Activated naive CD8-positive, alpha-beta T cell treated with anti-CD3 and anti-CD28 coated beads, Interleukin-2, amount 50 U/mL, for 16 hours (primary cell): Measurements from ENCODE around the gene THAP3.
A peak's percentile ranks its signal among the peaks of the same experiment; 100 is the strongest.
"Not testable (repeated sequence)": the region's sequence is repeated elsewhere in the genome, so short reads cannot be mapped to it uniquely, and the experiment has no call there.

Experiments
- DNase-seq: peaks from one replicate; pipeline ENCODE4 v3.0.0-alpha.2; 2020; ENCODE audit warnings: low read depth, low spot score

The THAP3 gene

DNA sequence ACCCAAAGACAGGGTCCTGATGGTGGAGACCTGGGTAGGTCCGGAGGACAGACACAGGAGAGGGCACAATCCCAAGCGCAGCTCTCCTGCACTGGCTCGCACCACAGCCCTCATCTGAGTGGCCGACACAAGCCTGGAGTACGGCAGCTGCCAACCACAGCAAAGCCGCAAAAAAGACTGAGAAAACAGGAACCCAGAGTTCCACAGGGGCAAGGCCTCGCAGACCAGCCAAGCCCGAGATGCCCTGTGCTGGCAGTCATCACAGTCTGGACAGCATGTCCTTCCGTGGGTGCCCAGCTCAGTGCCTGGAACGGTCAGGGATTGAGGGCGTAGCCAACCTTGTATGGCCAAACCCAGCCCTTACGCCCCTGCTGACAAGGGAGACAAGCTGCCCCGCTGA lies 33.4 kb upstream of the THAP3 start:
- no peak for DNase-seq

- DNase-seq, result no peak
Observed at GRCh38 chr1:6591644-6592043, 33.0 kb upstream of the THAP3 start.

DNA sequence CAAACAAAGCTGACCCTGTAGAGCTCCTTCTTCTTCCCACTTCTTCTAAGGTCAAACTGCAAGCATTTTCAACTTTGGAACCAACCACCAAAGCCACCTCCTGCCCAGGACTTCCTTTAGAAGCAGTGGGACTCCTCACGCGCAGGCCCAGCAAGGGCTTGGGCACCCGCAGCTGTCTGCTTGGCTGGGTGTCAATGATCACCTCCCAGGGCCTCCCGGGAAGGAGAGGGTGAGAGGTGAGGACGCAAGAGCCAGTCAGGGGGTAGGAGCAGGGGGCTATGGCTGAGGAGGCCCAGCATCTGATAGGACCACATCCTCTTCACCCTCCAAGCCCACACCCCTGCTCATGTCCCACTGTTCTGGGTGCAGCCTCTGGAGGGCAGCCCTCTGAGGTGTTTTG lies 32.2 kb upstream of the THAP3 start:
- no peak for DNase-seq

- no peak for DNase-seq
Observed at GRCh38 chr1:6592865-6593593, 31.6 kb upstream of the THAP3 start.

- DNase-seq, result no peak
Observed at GRCh38 chr1:6593810-6594209, 30.9 kb upstream of the THAP3 start.

- DNase-seq, result no peak
Observed at GRCh38 chr1:6594977-6595740, 29.5 kb upstream of the THAP3 start.

DNA sequence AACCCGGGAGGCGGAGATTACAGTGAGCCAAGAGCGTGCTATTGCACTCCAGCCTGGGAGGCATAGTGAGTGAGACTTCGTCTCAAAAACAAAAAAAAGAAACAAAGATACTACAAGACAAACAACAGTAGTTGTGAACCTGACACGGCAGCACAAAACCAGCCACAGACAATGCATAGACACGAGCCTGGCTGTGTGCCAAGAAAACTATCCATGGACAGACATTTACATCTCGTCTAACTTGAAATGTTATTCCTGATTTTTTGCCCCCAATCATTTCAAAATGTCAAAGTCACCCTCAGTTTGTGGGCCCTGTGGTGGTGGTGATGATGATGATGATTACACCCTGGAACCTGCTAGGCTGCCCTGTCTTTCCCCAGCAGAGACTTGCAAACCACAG lies 28.3 kb upstream of the THAP3 start:
- no peak for DNase-seq

DNA sequence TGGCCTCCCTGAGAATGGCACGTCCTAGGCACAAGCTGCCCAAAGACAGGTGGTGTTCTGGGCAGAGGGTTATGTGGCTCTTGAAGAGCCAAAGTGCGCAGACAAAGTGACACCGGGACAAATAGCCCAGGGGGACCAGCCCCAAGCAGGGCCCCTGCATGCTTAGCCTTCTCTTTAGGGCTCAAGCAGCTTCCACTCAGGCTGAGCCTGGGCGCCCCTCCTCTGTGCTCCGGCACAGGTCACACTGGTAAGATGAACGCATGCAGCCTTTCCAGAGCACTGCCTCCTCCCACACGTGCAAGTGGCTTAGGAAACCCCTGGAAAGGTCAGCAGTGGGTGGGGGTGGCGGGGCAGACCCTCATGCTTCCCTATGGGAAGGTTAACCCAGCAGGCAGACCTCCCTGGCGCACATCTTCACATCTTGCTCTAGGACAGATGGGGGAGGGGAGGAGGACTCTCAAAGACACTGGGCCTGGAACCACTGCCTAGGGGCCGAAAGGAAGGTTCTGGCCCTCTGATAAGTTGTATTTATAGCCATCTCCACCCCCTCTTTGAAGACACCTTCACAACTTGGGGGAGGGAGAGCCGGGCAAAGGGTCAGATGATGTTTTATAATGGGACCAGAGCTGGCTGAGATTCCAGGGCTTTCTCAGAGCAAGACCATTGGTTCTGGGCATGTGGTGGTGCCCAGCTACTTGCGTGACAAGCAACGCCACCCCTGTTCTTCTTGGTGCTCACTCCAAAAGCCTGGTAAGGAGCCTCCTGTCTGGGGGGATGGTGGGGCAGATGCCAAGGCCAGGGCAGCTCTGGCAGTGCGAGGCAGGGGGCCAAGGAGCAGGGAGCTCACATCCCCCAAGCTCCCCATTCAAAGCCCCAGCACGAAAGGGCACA lies 27.5 kb upstream of the THAP3 start:
- DNase-seq, result no peak

DNA sequence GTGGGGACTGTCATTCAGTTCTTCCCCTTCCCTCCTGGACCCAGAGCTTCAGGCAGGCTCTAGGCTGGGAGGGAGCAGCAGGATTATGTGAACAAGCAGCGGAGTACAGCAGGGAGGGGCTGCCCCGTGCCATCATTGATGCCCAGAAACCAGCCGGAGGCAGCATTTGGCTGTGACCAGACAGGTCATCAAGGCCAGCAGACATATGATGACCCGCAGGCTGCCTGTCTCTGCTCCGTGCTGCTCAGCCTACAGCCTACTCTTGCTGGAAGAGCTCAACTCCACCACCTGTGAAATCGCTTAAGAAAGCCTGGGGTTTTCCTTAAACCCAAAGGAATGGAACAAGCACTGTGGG lies 26.9 kb upstream of the THAP3 start:
- DNase-seq, result no peak

GRCh38 chr1:6599141-6599975 lies 25.3 kb upstream of the THAP3 start:
- DNase-seq, result peak; percentile 29

DNA sequence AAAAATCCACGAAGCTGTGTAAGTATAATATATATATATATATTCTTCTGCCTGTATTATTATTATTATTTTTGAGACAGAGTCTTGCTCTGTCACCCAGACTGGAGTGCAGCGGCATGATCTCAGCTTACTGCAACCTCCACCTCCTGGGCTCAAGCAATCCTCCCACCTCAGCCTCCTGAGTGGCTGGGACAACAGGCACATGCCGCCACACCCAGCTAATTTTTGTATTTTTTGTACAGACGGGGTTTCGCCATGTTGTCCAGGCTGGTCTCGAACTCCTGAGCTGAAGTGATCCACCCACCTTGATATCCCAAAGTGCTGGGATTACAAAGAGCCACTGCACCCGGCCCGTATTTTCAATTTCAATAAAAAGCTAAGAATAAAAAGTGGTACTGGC lies 24.7 kb upstream of the THAP3 start:
- DNase-seq, result not testable (repeated sequence)

DNA sequence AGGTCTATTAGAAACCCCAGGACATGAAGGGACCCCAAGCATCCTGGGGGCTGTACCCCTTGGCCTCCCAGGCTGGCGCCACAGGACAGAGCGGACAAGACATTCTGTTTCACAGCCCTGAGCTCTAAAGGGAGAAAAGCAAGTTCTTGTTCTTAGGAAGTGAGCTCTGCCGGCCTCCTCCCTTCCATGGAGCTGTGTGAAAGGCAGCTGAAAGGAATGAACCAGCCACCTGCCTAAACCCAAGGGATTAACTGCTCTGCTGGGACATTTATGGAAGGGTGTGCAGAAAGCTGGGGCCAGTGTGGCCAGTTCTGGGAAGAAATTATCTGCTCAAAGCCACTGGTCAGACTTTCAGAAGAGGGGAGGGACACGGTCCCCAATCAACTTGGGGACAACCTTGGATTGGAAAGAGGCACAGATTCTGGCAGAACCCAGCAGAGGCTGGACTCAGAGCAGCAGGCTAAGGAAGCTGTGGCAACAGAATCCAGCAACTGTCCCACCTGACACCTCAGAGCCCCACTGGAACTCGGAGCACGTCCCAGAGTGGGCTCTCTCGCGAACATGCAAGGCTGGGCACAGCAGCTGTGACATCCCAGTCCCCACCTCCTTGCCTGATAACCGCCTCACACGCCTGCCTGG lies 24.1 kb upstream of the THAP3 start:
- DNase-seq, result no peak

DNA sequence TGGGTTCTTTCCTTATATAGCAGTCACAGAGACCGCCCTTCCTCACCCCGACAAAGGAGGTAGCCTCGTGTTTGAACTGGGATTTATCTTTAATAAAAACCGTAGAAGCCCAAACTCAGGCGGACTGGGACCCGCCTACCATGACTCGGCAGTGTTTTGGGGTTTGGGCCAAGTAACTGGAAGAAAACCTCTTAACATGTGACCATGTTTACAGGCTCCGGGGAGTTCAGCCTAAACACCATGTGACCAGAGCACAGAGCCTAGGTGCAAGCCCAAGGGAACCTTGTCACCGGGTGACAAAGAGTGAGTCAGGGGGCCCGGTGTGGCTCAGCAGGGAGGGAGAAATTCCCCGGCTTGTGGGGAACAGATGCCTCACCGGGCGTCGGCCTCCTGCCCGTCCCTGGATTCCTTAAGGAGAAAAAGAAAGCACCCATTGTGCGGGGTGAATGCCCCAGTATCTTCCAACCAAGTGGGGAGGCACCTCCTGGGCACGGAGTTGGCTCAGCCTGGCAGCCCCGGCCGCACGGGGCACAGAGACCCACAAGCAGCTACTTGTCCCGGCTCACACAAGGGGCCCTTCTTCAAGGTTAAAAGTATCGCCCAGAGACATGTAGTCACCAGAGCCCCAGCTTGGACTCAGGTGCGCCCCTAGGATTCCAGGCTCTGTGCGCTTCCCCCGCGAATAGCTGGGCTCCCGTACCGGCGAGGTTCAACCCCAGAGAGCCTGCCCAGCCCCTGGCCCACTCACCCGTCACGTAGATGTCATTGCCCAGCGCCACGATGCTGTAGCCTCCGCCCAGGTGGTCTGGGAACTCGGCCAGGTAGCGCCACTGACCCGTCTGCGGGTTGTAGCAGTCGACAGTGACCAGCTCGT lies 23.4 kb upstream of the THAP3 start:
- peak; percentile 65 for DNase-seq

- no peak for DNase-seq
Observed at GRCh38 chr1:6601923-6602668, 22.6 kb upstream of the THAP3 start.

DNA sequence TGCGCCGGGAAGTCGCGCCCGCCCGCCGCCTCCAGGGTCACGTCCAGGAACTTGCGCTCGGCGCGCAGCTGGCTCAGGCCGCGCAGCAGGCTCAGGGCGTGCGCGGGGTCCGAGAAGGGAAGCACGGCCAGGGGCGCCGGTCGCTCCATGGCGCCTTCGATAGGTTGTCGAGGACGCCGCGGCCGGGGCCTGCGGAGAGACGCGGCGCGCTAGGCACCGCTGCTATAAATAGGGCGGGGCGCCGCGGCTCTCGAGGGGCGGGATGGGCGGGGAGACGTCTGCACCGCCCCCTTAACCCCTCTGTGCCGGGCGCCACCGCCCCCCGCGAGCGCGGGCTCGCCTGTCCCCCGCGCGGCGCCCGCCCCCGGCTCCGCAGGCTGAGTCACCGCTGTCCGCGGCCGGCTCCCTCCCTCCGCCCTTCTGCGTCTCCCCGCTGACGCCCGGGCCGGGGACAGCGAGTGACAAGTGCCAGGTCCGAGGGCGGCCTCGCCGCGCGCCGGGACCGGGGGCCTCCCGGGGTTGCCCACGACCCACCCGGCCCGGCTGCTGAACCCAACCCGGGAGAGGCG lies 21.9 kb upstream of the THAP3 start, which contains the start of gene KLHL21:
Gene KLHL21, minus strand, starts transcription at position 201 of the 569 bp plus-strand sequence. Its CDS starts 52 bp downstream, at position 149.
- DNase-seq, result peak; percentile 68

DNA sequence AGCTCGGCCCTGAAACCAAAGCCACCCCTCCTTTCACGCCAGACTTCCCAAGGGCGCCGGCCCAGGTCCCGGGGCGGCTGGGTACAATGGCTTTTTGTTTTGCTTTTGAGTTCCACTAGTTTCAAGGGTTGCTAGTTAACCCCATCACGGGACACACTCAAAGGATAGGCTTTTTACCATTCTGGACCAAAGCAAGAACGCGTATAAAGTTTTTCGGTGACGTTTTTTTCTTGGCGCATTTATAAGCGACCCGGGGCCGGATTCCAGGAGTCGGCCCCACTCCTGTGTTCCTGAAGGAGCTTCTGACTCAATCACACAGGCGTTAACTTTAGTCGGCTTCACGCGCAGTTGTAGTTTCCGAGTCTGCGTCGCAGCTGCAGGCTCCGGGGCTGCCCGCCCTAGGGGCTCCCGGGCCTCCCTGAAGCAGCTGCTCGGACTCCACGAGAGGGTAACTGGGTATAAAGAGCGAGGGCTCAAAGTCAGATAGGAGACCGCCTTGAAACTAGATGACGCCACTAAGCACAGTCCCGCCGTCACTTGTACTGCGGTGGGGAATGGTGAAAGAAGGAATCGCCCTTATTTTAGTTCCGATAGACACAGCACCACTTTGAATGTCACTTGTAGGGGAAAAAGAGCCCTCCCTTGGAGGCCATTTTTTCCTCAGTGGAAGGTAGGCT lies 21.3 kb upstream of the THAP3 start:
- DNase-seq, result peak; percentile 21

GRCh38 chr1:6603915-6604558 lies 20.6 kb upstream of the THAP3 start:
- DNase-seq, result no peak
